Colonic mucosa (tissue), 4 donors: ENCODE results near the gene AHCTF1. TPM values are rescaled to one million over a fixed set of nuclear protein-coding genes. Genes with fewer than 3 reads are reported as not detected.

Source experiments
- DNase-seq: peaks from one replicate; pipeline ENCODE4 v3.0.0-alpha.2; 2020
- H3K27ac ChIP-seq: fragments of 200-600 bp; one replicate; pipeline ENCODE4 v1.8.0; 2021
- H3K27me3 ChIP-seq: fragments of 200-600 bp; one replicate; pipeline ENCODE4 v1.8.0; 2021
- H3K36me3 ChIP-seq: fragments of 200-600 bp; one replicate; pipeline ENCODE4 v1.8.0; 2021
- H3K4me1 ChIP-seq: fragments of 200-600 bp; one replicate; pipeline ENCODE4 v1.8.0; 2021; ENCODE audit warnings: mild to moderate bottlenecking
- H3K4me3 ChIP-seq: fragments of 200-600 bp; one replicate; pipeline ENCODE4 v1.8.0; 2021
- H3K9ac ChIP-seq, 2 donors: one replicate each; pipeline ENCODE4 v1.7.0; 2013; ENCODE audit warnings: control low read depth in 2 of 2, low read depth in 2 of 2, low read length in 2 of 2
- H3K9me3 ChIP-seq: fragments of 200-600 bp; one replicate; pipeline ENCODE4 v1.8.0; 2021
- intact Hi-C: fragments of 100-400 bp; cut with DNase I; formaldehyde crosslinking; loops from one replicate; pipeline ENCODE4 v1.14.1; 2022
- total RNA-seq, 2 donors: library from RNA; stranded (reverse); fragmentation: NEBNext Ultra II Directional in 1 of 2; extraction: Animal tissue kit (Norgen Biotek cat#: 25700) in 1 of 2; gene quantifications; one replicate each; pipeline ENCODE4 v1.2.1, GENCODE V29; 2021
- TF ChIP-seq, protein P1 (sequence below): fragments of 200-600 bp; IDR thresholded peaks from one replicate; pipeline ENCODE4 v1.8.0; 2022; ENCODE audit warnings: antibody characterized with exemption, mild to moderate bottlenecking
- donor health status: healthy.
- donor health status: DM: no; HTN: no; CAD: no.
- donor health status: DM: no; HTN: no; CAD: no.

The AHCTF1 gene
- total RNA-seq, 2 donors from 2014 or later, result 22.8 to 24.5 TPM

DNA sequence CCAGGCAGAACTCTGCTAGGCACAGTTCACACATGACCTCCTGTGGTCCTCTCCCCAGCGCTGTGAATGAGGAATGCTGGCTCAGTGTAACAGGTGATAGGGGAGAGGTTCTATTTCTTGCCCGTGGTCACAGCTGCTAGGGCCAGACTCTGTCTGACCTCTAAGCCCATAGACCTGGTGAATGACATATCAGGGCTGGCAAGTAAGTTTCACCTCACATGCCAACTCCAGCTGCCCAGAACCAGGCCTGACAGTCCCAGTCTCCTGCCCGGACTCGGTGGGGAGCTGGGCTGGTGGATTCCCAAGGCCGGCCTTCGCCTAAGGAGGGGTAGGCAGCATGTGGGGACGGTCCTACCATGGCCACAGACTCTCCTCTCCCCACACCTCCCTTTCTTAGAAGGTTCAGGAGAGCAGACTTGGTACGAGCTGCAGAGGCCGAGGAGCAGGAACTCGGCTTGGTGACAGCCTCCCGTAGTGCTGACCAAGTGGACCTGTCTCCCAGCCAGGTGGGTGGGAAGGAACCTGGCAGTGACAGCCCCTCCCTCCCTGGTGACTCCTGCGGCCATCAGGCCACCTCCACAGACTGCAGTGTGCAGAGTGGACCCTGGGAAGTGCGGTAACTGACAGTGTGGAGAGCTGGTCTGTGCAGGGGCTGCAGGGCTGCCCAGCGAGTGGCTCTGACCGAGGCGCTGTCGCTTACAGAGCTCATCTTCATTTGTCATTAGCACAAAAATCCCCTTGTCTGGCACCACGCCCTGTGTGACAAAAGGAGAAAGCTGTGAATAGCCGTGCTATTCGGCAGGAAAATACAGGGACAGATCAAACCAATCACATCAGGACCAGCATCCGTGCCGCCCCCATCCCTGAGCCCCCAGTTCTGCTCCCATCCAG, 132.9 kb downstream of the AHCTF1 start:
- Histone ChIP-seq H3K9me3 (no peaks in the 10 kb centered on the region), H3K27me3 (no peaks in the 10 kb centered on the region), H3K4me1 (no peaks in the 10 kb centered on the region), H3K36me3 (no peaks in the 10 kb centered on the region), H3K9ac (no peak overlapping the region), H3K4me3 (no peak overlapping the region), H3K27ac (no peak overlapping the region)
- no peak for DNase-seq
- intact Hi-C loops, result no loop called here
- TF ChIP-seq, protein P1, sequence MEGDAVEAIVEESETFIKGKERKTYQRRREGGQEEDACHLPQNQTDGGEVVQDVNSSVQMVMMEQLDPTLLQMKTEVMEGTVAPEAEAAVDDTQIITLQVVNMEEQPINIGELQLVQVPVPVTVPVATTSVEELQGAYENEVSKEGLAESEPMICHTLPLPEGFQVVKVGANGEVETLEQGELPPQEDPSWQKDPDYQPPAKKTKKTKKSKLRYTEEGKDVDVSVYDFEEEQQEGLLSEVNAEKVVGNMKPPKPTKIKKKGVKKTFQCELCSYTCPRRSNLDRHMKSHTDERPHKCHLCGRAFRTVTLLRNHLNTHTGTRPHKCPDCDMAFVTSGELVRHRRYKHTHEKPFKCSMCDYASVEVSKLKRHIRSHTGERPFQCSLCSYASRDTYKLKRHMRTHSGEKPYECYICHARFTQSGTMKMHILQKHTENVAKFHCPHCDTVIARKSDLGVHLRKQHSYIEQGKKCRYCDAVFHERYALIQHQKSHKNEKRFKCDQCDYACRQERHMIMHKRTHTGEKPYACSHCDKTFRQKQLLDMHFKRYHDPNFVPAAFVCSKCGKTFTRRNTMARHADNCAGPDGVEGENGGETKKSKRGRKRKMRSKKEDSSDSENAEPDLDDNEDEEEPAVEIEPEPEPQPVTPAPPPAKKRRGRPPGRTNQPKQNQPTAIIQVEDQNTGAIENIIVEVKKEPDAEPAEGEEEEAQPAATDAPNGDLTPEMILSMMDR, result no peak

DNA sequence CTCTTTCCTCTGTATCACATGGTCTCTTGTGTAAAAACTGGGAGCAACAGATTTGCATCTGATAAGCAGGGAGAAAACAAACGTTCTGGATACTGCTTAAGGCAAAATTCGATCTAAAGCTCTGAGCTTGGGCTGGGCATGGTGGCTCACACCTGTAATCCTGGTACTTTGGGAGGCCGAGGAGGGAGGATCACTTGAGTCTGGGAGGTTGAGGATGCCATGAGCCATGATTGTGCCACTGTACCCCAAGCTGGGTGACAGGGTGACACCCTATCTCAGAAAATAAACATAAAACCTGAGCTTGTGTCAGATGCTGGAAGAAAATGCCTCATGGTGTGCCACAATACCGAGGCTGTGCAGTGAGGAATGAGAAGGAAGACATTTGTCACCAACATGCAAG, 133.6 kb downstream of the AHCTF1 start:
- Histone ChIP-seq H3K9ac (no peak overlapping the region), H3K36me3 (no peaks in the 10 kb centered on the region), H3K9me3 (no peaks in the 10 kb centered on the region), H3K27ac (no peak overlapping the region), H3K4me1 (no peaks in the 10 kb centered on the region), H3K4me3 (no peak overlapping the region), H3K27me3 (no peaks in the 10 kb centered on the region)
- TF ChIP-seq, protein P1, result no peak
- DNase-seq, result no peak
- intact Hi-C loops, result no loop called here

DNA sequence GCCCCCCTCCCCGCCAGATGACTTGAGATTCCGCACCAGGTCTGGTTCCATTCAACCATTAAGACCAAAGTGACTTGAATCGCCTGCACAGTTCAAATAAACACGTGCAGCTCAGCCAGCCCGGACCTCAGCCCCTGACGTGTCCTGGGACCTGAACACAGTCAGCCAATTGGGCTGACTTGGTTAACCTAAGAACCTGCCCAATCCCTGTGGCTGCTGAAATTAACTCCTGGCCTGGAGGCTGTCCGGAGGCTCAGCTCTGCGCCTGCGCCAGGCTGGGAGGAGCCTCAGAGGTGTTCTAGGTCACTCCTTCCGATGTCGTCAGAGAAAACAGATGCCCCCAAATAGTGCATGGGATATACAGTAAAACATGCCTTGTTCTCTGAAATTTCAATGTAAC, 134.2 kb downstream of the AHCTF1 start:
- H3K9me3 ChIP-seq, result no peaks in the 10 kb centered on the region
- H3K36me3 ChIP-seq, result no peaks in the 10 kb centered on the region
- TF ChIP-seq, protein P1, result no peak
- no peaks in the 10 kb centered on the region for H3K4me1 ChIP-seq
- DNase-seq, result no peak
- H3K9ac ChIP-seq, result no peak overlapping the region
- no peak overlapping the region for H3K4me3 ChIP-seq
- intact Hi-C loops, result no loop called here
- H3K27ac ChIP-seq, result no peak overlapping the region
- no peaks in the 10 kb centered on the region for H3K27me3 ChIP-seq

DNA sequence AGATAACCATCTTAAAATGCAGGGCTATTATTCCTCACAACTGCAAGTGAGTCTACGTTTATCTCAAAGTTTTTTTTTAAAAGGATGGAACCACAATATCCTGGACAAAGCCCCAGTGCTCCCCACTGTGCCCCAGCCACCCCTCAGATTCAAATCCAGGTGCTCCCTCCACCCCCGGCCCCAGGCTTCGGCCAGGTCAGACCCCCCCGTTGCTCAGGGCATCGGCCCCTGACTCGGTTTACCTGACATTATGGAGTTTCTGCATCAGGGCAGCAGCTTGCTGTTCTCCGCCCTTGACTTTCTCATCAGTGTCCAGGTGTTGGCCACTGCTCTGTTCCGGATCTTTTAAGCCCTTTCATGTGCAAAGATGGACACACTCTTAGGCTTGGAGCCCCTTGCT, 134.6 kb downstream of the AHCTF1 start:
- Histone ChIP-seq H3K27me3 (no peaks in the 10 kb centered on the region), H3K27ac (no peak overlapping the region), H3K4me1 (no peaks in the 10 kb centered on the region), H3K4me3 (no peak overlapping the region), H3K36me3 (no peaks in the 10 kb centered on the region), H3K9ac (no peak overlapping the region), H3K9me3 (no peaks in the 10 kb centered on the region)
- TF ChIP-seq, protein P1, result no peak
- no peak for DNase-seq
- intact Hi-C loops, result no loop called here

DNA sequence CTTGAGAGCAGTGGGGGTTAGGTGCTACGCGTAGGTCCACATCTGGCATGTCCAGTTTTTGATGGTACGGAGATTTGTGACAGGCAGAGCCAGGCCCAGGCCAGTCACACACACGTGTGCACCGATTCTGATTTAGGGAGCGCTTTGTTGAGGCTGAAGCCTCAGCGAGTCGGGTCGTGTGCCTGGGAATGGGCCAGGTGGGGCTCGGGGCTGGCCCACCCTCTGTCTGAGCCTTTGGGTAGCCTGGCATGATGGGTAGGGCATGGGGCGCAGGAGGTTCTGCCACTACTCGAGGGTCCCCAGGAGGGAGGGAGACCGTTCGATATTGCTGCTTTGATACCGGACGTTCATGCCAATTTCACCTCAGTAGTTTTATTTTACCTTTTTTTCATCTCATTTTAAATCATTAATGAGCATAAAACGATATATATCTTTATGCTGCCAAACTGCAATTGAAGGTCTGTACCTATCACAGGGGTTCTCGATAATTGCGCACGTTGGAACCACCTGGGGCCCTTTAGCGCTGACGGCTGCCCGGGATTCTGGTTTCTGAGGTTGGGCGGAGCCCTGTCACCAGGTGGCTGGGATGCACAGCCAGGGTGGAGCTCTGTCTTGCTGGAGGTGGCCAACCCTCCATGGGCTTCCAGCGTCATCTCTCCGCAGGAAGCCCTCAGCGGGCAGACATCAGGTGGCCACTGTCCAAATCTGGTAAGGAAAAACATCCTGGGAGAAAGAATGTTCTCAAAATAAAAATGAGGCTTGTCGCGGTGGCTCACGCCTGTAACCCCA, 135.6 kb downstream of the AHCTF1 start:
- intact Hi-C loops, result no loop called here
- no peak overlapping the region for H3K9ac ChIP-seq
- DNase-seq, result no peak

More for the DNA sequence above, 135.6 kb downstream of the AHCTF1 start:
- TF ChIP-seq, protein P1, result no peak
- no peak overlapping the region for H3K4me3 ChIP-seq
- H3K27me3 ChIP-seq, result no peaks in the 10 kb centered on the region
- H3K9me3 ChIP-seq, result no peaks in the 10 kb centered on the region
- no peaks in the 10 kb centered on the region for H3K36me3 ChIP-seq
- no peaks in the 10 kb centered on the region for H3K4me1 ChIP-seq
- no peak overlapping the region for H3K27ac ChIP-seq
